Prostate gland (tissue), 2 donors: Measurements from ENCODE around the gene PERCC1.

ENCODE experiments used
- CTCF ChIP-seq, 4 experiments: fragments of 200-600 bp in 2 of 4; fragments of 450-650 bp in 2 of 4; sonication (generic) in 2 of 4; IDR thresholded peaks; 1 replicate in 3 of 4; 2 replicates in 1 of 4; pipeline ENCODE4 v1.5.1; 2016 to 2019; ENCODE audit warnings: antibody characterized with exemption in 4 of 4, mild to moderate bottlenecking in 2 of 4, moderate library complexity in 2 of 4
- POLR2A ChIP-seq: fragments of 450-650 bp; IDR thresholded peaks from one replicate; pipeline ENCODE4 v1.6.1; 2016; ENCODE audit warnings: antibody characterized with exemption, mild to moderate bottlenecking
- POLR2AphosphoS5 ChIP-seq: sonication (generic); formaldehyde crosslinking; IDR thresholded peaks from one replicate; pipeline ENCODE4 v1.6.1; 2017; ENCODE audit warnings: antibody characterized with exemption

GRCh38 chr16:1435921-1436697 lies 5.2 kb downstream of the PERCC1 start:
- TF ChIP-seq CTCF (IDR thresholded peaks at IDR 0.05) (no peak), POLR2A (no peak), POLR2AphosphoS5 (no peak)
